Stimulated activated CD4-positive, alpha-beta T cell treated with anti-CD3 and anti-CD28 coated beads, Interleukin-1b, Interleukin-23, amount 100 ng/mL, for 24 hours (primary cell): ENCODE measurements around the gene CKAP2L.
"Not testable (repeated sequence)": the region's sequence is repeated elsewhere in the genome, so short reads cannot be mapped to it uniquely, and the experiment has no call there.

Experiments
- DNase-seq, 4 experiments: peaks; one replicate each; pipeline ENCODE4 v3.0.0-alpha.2; 2020; ENCODE audit warnings: low read depth in 4 of 4, low spot score in 1 of 4

The CKAP2L gene

DNA sequence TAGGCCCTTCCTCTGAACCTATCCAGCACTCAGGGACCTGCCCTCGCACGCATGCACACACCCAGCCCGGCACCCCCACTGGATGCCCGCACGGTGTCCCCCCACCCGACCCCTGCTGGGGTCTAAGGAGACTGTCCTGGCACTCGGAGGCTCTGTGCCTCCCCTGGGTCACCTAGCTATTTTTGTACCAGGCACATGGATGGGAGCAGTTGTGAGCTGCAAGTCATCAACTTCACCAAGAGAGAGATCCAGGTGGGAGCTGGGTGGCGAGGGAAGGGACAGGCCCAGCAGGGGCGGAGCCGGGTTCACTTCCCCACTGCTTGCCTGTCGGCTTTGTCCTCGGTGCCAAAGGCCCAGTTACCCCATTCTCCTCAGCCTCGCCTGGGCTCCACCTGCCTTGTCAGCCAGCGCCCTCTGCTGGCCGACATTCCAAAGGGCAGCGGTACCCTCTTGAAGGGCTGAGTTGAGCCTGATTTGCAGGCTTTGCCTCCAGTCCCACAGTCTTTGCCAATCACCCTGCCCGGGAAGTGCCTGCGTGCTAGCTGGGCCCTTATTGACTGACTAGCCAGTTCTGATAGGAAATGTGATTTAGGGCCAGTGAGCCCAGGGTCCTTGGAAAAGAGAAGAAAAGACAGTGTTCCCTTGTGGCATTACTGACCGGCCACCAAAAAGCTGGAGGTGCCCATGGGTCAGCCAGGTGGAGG, 37.8 kb downstream of the CKAP2L start:
- peak; percentile 67 to 81 (median 77) for DNase-seq

DNA sequence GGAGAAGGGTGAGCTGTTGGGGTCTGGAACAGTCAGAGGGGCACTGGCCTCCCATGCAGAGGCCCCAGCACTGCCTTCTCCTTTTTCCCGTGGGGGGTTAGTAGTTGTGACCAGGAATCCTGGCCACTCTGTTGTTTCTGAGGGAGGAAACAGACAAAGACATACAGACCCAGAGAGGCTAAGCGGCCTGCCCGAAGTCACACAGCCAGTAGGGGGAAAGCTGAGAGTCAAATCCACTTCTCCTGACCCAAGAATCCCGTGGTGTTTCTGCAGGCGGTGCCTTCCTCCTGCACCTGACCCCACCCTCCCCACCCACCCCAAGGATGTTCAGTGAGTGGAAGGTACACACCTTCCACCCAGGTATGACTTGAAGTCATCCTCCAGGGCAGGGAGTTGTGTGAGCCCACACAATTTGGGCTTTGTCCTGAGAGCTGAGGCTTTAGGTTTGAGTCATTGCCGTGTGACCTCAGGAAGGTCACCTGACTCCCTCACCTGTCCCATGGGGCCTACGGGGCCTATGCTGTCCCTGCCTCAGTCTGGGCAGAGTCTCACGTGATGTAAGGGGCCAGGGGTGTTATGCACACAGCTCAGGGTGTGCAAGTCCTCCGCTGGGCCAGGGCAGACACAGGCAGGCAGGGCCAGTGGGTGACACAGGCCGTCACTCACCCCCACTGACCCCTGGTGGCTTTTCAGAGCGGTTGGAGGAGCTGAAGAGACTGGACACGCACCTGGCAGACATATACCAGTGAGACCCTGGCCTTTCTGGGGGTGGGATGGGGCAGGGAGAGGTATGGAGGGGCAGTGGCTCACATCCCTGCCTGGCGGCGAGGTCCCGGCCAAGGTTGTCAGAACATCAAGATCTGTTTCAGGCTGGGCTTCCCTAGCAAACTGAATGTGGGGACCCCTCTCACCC, 38.6 kb downstream of the CKAP2L start:
- DNase-seq = no peak

DNA sequence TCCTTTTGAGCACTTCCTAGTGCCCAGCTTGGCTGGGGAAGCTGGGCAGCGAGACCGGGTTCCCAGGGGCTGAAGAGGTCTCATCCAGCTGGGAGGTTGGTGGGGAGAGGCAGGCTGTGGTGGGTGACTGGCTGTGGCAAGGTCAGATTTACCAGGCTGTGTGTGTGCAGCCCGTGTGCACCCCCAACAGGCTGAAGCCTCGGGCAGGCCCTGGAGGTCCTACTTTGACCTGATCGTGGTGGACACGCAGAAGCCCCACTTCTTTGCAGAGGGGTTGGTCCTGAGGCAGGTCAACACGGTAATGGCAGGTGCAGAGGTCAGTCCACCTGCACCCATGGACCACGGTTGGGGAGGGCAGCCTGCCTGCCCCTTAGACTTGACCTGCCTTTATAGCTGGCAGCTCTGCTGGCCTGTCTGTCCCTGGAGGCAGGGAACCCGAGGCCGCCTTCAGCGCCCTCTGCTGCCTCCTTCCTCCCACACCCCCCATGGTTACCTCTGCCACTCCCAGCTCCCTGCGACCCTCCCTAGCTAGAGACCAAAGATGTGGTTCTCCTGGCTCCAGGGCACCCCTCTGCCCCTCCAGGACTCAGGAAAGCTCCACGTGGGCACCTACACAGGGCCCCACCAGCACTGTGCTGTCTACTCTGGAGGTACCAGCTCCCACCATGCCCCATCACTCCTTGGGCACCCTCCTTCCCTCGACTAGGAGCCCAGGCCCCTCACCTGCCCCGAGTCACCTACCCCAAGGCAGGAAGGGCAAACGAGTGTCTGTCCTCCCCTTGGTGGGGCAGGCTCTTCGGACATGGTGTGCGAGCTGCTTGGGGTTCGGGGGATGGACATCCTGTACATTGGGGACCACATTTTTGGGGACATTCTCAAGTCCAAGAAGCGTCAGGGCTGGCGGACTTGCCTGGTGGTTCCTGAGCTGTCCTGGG, 39.6 kb downstream of the CKAP2L start:
- no peak for DNase-seq

DNA sequence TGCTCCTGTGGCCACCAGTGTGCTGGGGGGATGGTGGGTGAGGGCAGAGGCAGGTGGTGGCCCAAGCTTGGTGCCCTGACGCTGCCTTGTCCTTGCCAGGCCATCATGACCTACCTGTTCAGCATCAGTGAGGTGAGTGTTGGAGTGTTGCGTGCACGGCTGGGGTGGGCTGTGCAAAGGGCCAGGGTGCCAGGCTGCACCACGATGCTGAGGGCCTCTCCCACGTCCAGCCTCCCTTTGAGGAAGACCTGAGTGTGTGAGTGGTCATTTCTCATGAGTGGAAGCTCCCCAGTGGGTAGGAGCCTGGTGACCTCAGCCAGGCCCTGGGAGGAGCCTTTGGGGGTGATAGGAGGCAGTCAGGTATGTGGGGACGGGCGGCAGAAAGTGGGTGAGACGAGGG, 40.4 kb downstream of the CKAP2L start:
- DNase-seq = no peak

- DNase-seq = no peak
Measured at GRCh38 chr2:112723547-112723940, 40.9 kb downstream of the CKAP2L start.

DNA sequence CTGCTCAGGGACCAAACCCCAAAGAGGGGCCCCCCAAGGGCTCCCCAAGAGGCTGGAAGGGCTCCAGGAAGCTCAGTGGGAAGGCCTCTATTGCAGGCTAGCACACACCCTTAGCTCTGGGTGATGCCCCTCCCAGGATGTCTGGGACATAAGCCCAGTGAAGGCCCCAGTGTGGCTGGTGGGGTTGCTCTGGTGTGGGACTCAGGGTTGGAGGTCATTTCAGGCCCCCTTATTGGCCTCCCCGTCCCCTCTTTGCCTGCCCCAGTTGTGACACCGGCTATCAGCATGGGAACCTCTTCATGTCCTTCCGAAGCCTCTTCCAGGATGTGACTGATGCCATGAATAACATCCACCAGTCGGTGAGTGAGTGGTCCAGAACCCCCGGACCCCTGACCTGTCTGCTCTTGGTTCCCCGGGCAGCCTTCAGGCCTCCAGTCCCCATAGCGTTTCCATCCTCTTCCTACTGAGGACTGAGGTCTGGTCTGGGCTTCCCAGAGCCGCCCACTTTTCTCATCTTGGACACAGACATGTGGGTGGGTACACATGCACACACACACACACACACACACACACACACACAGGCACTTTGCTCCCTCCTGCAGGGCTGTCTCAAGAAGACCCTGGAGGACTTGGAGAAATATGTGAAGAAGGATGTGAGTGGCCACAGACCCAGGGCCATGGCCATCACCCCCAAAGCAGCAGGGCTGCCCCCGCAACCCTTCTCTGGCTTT, 41.4 kb downstream of the CKAP2L start:
- no peak for DNase-seq

DNA sequence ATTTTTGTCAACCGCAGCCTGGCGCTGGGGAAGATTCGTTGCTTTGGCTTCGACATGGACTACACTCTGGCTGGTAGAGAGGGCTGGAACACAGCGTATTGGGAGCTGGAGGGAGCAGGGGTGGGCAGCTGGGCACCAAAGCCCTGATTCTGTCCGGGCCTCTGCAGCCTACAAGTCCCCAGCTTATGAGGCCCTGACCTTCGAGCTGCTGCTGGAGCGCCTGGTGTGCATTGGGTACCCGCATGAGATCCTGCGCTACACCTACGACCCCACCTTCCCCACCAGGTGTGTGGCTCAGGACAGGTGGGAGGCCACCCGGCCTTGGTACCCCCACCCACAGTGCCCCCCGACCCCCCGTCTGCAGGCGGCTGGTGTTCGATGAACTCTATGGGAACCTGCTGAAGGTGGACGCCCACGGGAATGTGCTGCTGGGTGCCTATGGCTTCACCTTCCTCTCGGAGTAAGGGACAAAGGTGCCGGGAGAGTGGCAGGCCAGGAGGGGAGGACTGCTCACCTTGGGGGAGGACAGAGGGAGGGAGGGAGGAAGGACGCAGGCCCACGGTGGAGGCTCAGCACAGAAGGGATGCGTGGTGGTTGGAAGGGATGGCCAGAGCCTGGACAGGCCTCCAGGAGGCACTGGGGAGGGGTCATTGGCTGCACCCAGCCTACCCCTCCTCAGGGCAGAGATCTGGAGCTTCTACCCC, 42.4 kb downstream of the CKAP2L start:
- DNase-seq = no peak

- DNase-seq = no peak
Measured at GRCh38 chr2:112720785-112721184, 43.6 kb downstream of the CKAP2L start, which contains the start of gene NT5DC4. TSS of gene NT5DC4 (plus strand) at chr2:112721020. CDS start at chr2:112721080, 60 bp downstream.

DNA sequence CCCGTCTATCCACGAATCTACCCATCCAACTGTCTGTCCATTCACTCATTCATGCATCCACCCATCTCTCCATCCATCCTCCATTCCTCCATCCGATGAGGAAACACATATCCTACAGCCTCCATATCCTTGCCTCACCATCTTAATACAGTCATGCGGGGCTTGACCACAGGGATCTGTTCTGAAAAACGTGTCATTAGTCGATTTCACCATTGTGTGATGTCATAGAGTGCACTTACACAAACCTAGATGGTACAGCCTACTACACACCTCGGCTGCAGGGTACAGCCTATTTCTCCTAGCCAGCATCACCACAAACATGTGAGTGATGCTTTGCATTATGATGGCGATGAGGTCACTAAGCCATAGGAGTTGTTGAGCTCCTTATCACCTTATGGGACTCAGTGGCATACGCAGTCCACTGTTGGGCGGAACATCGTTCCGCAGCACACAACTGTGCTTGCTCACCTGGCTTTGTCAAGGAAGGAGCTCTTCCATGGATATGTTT, 45.5 kb downstream of the CKAP2L start:
- DNase-seq = no peak

DNA sequence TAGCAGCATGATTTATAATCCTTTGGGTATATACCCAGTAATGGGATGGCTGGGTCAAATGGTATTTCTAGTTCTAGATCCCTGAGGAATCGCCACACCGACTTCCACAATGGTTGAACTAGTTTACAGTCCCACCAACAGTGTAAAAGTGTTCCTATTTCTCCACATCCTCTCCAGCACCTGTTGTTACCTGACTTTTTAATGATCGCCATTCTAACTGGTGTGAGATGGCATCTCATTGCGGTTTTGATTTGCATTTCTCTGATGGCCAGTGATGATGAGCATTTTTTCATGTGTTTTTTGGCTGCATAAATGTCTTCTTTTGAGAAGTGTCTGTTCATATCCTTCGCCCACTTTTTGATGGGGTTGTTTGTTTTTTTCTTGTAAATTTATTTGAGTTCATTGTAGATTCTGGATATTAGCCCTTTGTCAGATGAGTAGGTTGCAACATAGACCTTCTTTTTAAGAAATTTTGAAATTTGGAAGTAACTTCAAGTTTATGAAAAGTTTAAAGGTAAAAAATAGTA, 47.5 kb downstream of the CKAP2L start:
- not testable (repeated sequence) for DNase-seq

DNA sequence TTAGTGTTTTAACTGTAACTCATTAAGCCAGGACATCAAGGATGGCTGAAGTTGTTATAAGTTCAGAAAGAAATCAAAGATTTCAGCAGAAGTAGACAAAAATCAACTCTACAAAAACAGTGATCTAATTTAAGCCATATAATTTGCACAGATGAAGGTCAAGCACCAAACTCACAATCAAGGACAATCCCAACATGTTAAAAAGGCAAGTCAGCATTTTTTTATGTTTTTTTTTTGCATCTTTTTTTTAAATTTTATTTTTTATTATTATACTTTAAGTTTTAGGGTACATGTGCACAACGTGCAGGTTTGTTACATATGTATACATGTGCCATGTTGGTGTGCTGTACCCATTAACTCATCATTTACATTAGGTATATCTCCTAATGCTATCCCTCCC, 48.3 kb downstream of the CKAP2L start:
- not testable (repeated sequence) for DNase-seq

- DNase-seq = no peak
Measured at GRCh38 chr2:112714836-112715631, 49.4 kb downstream of the CKAP2L start.

GRCh38 chr2:112714331-112714730, 50.1 kb downstream of the CKAP2L start:
- no peak for DNase-seq

- no peak for DNase-seq
Measured at GRCh38 chr2:112713926-112714325, 50.5 kb downstream of the CKAP2L start.

- DNase-seq = no peak
Measured at GRCh38 chr2:112713585-112713925, 50.9 kb downstream of the CKAP2L start.

DNA sequence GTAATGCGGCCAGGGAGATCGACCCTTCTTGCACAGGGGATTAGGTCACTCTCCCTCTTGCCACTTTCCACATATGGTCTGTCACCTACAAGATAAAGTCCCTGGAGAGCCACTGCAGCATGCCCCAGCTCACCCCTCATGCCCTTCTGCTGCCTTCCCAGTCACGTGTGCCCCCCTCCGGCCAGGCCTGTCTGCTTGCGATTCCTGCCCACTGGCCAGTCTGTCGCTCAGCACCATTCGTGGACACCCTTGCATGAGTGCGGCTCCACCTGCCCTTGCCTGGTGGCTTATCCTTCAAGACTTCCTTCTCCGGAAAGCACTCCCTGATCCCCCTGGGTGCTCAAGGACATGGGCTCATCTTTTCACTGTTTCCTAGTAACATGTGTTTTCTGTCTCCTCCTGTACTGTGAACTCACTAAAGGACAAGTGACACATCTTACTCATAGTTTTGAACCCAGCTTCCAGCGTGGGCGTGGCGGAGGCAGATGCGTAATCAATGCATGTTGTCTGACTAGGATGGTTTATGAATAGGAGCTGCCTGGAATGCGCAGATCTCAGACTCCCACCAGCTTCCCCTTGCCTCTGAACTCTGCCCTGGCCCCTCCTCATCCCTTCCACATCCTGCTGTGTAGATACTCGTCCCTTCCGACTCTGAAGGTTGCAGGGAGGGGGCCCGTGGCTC, 51.4 kb downstream of the CKAP2L start:
- peak in 1 of 4 experiments; percentile 53 for DNase-seq

GRCh38 chr2:112712465-112712864, 51.9 kb downstream of the CKAP2L start:
- DNase-seq = no peak
